Measurements from ENCODE around the gene FLYWCH1.

FLYWCH1 gene

GRCh38 chr16:2899564-2900072 lies 12.1 kb upstream of the FLYWCH1 start:
- DNase-seq (ENCODE audit: low read depth in 1 of 2, low spot score in 1 of 2), result no peak

GRCh38 chr16:2900526-2901075 lies 11.1 kb upstream of the FLYWCH1 start:
- DNase-seq (ENCODE audit: low read depth in 1 of 2, low spot score in 1 of 2), result no peak

GRCh38 chr16:2902337-2903130 lies 9.2 kb upstream of the FLYWCH1 start:
- no peak for DNase-seq (ENCODE audit: low read depth in 1 of 2, low spot score in 1 of 2)

DNA sequence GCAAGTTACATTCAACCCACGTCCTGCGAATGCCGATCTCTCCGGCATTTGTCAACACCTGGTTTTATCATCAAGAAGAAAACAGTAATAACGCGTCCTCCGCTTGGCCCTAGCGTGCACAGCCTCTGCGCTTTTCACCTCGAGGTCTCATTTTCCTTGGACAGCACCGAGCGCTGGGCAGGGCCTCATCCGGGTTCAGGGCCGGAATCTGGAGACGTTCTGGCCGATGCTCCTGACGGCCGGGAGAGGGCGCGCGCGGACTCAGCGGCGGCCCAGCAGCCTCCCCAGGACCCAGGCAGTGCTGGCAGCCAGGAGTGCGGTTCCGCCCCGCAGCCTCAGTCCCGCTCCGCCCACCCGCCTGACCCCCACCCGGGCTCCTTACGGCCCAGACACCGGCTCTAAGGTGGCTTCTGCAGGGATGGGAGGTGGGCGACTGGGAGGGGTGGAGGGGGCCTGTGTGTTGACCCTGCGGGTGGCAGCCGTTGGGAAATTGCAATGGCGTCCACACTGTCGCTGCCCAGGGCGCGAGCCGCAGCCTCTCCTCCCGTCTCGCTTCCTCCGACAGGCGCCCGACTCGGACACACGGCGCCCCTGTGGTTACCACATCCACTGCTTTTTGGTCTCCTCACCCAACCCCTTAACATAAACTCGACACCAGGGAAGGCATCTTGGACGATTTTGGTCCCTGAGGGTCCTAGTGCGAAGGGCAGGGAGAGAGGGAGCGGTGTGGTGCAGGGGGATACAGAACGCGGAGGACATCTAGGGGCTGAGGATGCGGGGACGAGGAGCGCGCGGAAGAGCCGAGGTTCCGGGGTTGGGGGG lies 7.4 kb upstream of the FLYWCH1 start:
- peak; percentile 60 to 65 for DNase-seq (ENCODE audit: low read depth in 1 of 2, low spot score in 1 of 2)

- no peak for DNase-seq (ENCODE audit: low read depth in 1 of 2, low spot score in 1 of 2)
These were observed 6.8 kb upstream of the FLYWCH1 start for GRCh38 chr16:2904922-2905240.

- DNase-seq (ENCODE audit: low read depth in 1 of 2, low spot score in 1 of 2), result peak; percentile 76 to 84
These were observed 6.3 kb upstream of the FLYWCH1 start for GRCh38 chr16:2905241-2905987.

GRCh38 chr16:2905988-2906387 lies 5.7 kb upstream of the FLYWCH1 start:
- DNase-seq (ENCODE audit: low read depth in 1 of 2, low spot score in 1 of 2), result no peak

GRCh38 chr16:2907084-2907753 lies 4.5 kb upstream of the FLYWCH1 start:
- DNase-seq (ENCODE audit: low read depth in 1 of 2, low spot score in 1 of 2), result peak in 1 of 2 donors; percentile 18

DNA sequence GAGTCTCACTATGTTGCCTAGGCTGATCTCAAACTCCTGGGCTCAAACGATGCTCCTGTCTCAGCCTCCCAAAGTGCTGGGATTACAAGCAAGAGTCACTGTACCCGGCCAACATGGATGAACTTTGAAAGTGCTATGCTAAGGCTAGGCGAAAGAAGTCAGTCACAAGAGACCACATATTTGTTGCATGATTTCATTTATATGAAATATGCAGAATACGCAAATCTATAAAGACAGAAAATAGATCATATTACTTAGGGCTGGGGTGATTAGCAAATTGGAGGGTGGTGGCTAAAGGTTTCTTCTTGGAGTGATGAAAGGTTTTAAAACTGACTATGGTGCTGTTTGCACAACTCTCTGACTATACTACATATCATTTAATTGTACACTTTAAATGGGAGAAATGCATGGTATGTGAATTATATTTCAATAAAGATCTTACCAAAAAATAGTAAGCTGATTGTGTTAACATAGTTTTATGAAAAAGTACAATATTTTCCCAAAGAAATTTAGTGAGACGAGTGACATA lies 1.2 kb upstream of the FLYWCH1 start:
- DNase-seq (ENCODE audit: low read depth in 1 of 2, low spot score in 1 of 2), result no peak

GRCh38 chr16:2912330-2913199 lies 834 bp downstream of the FLYWCH1 start:
- DNase-seq (ENCODE audit: low read depth in 1 of 2, low spot score in 1 of 2), result no peak

DNA sequence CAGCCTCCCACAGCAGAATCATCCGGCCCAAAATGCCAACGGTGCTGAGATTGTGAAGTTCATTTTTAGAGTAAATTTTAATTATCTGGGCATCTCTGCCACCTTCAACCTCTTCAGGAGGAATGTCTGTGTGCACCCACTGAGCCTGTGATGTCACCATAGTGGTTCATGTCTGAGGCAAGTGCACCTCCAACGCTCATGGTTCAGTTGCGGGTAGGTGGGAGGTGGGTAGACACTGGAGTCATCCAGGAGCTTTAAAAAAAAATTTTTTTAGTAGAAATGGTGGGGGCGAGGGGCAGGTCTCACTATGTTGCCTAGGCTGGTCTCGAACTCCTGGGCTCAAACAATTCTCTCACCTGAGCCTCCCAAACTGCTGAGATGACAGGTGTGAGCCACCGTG lies 1.9 kb downstream of the FLYWCH1 start:
- DNase-seq (ENCODE audit: low read depth in 1 of 2, low spot score in 1 of 2), result no peak

GRCh38 chr16:2914233-2914632 lies 2.5 kb downstream of the FLYWCH1 start:
- no peak for DNase-seq (ENCODE audit: low read depth in 1 of 2, low spot score in 1 of 2)

- DNase-seq (ENCODE audit: low read depth in 1 of 2, low spot score in 1 of 2), result no peak
These were observed 3.6 kb downstream of the FLYWCH1 start for GRCh38 chr16:2915196-2915929.

GRCh38 chr16:2919511-2920255 lies 8.0 kb downstream of the FLYWCH1 start:
- DNase-seq (ENCODE audit: low read depth in 1 of 2, low spot score in 1 of 2), result peak; percentile 12 to 24

- DNase-seq (ENCODE audit: low read depth in 1 of 2, low spot score in 1 of 2), result no peak
These were observed 11.8 kb downstream of the FLYWCH1 start for GRCh38 chr16:2923481-2923880.

GRCh38 chr16:2924901-2925755 lies 13.4 kb downstream of the FLYWCH1 start:
- DNase-seq (ENCODE audit: low read depth in 1 of 2, low spot score in 1 of 2), result no peak

- no peak for DNase-seq (ENCODE audit: low read depth in 1 of 2, low spot score in 1 of 2)
These were observed 14.4 kb downstream of the FLYWCH1 start for GRCh38 chr16:2925951-2926649.
